GM12872 (cell line): ENCODE data around the gene DHX38.

Source experiments
- CTCF ChIP-seq: IDR thresholded peaks from 3 replicates; pipeline ENCODE4 v1.5.1; 2011; ENCODE audit warnings: low read depth, mild to moderate bottlenecking, low read length, moderate library complexity; ENCODE audit not compliant: insufficient read depth

Gene DHX38

GRCh38 chr16:72073560-72074230 is 20.0 kb upstream of the DHX38 start:
- TF ChIP-seq CTCF = no peak

GRCh38 chr16:72083778-72084404 is 9.8 kb upstream of the DHX38 start:
- TF ChIP-seq CTCF = no peak

GRCh38 chr16:72084445-72084844 is 9.2 kb upstream of the DHX38 start:
- no peak for TF ChIP-seq CTCF

GRCh38 chr16:72085002-72085401 is 8.6 kb upstream of the DHX38 start:
- no peak for TF ChIP-seq CTCF

DNA sequence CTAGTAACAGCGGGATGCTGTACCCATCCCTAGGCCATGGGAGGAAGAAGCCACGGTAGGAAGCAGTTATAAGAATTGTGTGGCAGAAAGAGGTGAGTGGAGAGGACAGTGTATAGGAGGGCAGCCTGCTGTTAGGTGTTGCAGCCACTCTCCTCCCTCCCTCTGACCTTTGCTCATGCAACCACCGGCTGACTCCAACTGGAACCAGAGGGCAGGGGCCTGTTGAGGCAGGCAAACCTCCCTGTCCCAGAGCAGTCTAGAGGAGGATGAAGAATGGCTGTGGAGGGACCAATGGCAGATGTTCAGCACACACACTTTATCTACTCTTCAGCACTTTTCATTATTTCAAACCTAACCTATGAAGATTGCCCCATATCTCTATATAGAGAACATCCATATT is 2.4 kb upstream of the DHX38 start:
- TF ChIP-seq CTCF = no peak

DNA sequence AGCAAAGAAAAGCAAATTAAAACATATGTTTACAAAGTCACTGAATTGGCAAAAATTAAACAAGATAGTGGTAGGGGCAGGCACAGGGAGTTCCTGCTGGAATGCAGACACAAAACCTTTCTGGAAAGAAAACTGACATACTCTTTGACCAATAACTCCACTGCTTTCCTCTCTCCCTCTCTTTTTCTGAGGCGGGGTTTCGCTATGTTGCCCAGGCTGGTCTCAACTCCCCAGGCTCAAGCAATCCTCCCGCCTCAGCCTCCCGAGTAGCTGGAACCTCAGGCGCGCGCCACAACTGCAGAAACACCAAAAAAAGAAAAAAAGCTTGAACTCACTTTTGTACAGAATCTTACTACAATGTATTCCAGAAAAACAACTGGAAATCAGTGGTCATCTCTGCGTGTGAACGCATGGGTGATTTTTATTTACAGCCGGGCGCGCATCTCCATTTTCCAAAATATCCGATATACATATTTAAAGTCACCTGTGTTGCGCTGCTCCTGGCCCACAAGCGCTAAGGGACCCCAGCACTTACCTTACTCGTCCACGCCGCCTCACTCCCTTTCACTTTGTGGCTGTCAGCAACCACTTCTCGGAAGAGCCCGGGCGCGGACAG is 707 bp upstream of the DHX38 start:
- TF ChIP-seq CTCF = no peak

DNA sequence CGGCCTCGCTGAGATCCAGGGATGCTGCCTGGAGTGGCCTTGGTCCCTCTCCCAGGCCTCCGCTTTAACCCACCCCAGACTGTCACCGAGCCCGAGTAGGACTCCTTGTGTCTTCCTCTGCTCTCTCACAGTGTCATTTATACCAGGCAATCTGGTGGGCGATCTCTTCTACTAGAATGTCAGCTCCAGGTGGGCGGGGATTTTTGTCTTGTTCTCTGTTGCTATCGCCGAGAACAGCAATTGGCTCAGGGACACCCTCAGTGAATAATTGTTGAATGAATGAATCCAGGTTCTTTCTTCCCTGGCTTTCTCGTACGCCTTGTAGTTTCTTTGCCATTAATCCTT is 591 bp downstream of the DHX38 start:
- no peak for TF ChIP-seq CTCF
